ENCODE results near the gene MRPL57.

- TF ChIP-seq GATA2 (IDR thresholded peaks at IDR 0.05; ENCODE audit: low read depth, low read length) (no peak), GATA3 (IDR thresholded peaks at IDR 0.05; ENCODE audit: low read depth, low read length) (no peak)
Measured at GRCh38 chr13:21142766-21143165, 33.7 kb upstream of the MRPL57 start.
